ENCODE data around the gene POLR1B. TPM values are rescaled to one million over a fixed set of nuclear protein-coding genes. Genes with fewer than 3 reads are reported as not detected.

POLR1B gene
- total and polyA plus RNA-seq, 2 experiments from 2014 or later: 15.4 to 58.3 TPM

DNA sequence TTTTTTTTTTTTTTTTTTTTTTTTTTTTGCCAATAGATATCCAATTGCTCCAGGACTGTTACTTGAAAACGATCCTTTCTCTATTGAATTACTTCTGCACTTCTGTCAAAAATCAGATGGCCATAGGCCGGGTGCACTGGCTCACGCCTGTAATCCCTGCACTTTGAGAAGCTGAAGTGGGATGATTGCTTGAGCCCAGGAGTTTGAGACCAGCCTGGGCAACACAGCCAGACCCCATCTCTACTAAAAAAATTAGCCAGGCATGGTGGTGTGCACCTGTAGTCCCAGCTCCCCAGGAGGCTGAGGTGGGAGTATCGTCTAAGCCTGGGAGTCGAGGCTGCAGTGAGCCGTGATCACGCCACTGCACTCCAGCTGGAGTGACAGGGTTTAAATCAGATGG is 37.8 kb downstream of the POLR1B start:
- DNase-seq (ENCODE audit: low spot score) (no peak), ATAC-seq (no peak)
- H3K27ac Mint-ChIP-seq: no peak overlapping the region
- no peaks in the 10 kb centered on the region for H3K27me3 ChIP-seq (ENCODE audit: insufficient read depth)
- no peaks in the 10 kb centered on the region for H3K9me3 Mint-ChIP-seq
- no peak for TF ChIP-seq CREB1 (CRISPR knock-in tag; IDR thresholded peaks at IDR 0.05; ENCODE audit: low read depth)
- TF ChIP-seq ZNF331 (CRISPR knock-in tag; IDR thresholded peaks at IDR 0.05; ENCODE audit: low read depth): no peak
- H3K4me3 ChIP-seq: no peak overlapping the region
- H3K27ac ChIP-seq (ENCODE audit: low read depth): no peak overlapping the region
- peaks cover 14% of the 10 kb centered on the region for H3K36me3 Mint-ChIP-seq (ENCODE audit: low read depth)
- H3F3A ChIP-seq (replicated peaks; ENCODE audit: low read depth): peaks cover 4% of the 10 kb centered on the region; the same call in 1 of the 2 replicates
- no peaks in the 10 kb centered on the region for H3K9me2 ChIP-seq (ENCODE audit: insufficient read depth)
- no peak overlapping the region for H2AFZ ChIP-seq
- H3K4me1 Mint-ChIP-seq: peaks cover 11% of the 10 kb centered on the region; the same call in 2 of the 3 replicates
- H3K27me3 Mint-ChIP-seq (ENCODE audit: insufficient read depth, low read depth, poor library complexity): peaks cover 7% of the 10 kb centered on the region
- H3K36me3 ChIP-seq (ENCODE audit: insufficient read depth): peaks cover 12% of the 10 kb centered on the region
- H3K4me2 ChIP-seq: no peak overlapping the region
- no peaks in the 10 kb centered on the region; the same call in none of the 2 replicates for H4K20me1 ChIP-seq (replicated peaks; ENCODE audit: insufficient read depth)
- H3K4me3 Mint-ChIP-seq: no peak overlapping the region
- H3K4me1 ChIP-seq (ENCODE audit: insufficient read depth): peaks cover 12% of the 10 kb centered on the region
- H3K79me2 ChIP-seq (replicated peaks; ENCODE audit: insufficient read depth): no peaks in the 10 kb centered on the region

DNA sequence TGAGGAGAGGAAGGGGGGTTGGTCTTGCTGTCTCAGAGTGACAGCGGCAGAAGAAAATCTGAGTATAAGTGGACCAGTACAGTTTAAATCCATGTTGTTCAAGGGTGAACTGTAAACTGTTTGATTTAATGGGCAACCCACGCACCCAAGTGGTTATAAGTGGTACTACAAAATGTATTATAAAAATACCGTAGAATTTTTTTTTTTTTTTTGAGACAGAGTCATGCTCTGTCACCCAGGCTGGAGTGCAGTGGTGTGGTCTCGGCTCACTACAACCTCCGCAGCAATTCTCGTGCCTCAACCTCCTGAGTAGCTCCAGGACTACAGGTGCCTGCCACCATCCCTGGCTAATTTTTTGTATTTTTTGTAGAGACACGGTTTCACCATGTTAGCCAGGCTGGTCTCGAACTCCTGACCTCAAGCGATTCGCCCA is 40.1 kb downstream of the POLR1B start:
- H3K27ac Mint-ChIP-seq: no peak overlapping the region
- Histone ChIP-seq H3K27me3 (ENCODE audit: insufficient read depth) (no peaks in the 10 kb centered on the region), H3F3A (replicated peaks; ENCODE audit: low read depth) (peaks cover 9% of the 10 kb centered on the region; the same call in 1 of the 2 replicates), H2AFZ (no peak overlapping the region), H4K20me1 (replicated peaks; ENCODE audit: insufficient read depth) (no peaks in the 10 kb centered on the region), H3K4me2 (no peak overlapping the region), H3K36me3 (ENCODE audit: insufficient read depth) (no peaks in the 10 kb centered on the region), H3K27ac (ENCODE audit: low read depth) (no peak overlapping the region), H3K79me2 (replicated peaks; ENCODE audit: insufficient read depth) (no peaks in the 10 kb centered on the region; the same call in 1 of the 2 replicates), H3K4me3 (no peak overlapping the region), H3K4me1 (ENCODE audit: insufficient read depth) (peaks cover 16% of the 10 kb centered on the region), H3K9me2 (ENCODE audit: insufficient read depth) (no peaks in the 10 kb centered on the region)
- peaks cover 11% of the 10 kb centered on the region for H3K36me3 Mint-ChIP-seq (ENCODE audit: low read depth)
- H3K9me3 Mint-ChIP-seq: no peaks in the 10 kb centered on the region
- no peak for TF ChIP-seq STAT1 (IDR thresholded peaks at IDR 0.05; ENCODE audit: unreplicated experiment)
- TF ChIP-seq, protein P1, sequence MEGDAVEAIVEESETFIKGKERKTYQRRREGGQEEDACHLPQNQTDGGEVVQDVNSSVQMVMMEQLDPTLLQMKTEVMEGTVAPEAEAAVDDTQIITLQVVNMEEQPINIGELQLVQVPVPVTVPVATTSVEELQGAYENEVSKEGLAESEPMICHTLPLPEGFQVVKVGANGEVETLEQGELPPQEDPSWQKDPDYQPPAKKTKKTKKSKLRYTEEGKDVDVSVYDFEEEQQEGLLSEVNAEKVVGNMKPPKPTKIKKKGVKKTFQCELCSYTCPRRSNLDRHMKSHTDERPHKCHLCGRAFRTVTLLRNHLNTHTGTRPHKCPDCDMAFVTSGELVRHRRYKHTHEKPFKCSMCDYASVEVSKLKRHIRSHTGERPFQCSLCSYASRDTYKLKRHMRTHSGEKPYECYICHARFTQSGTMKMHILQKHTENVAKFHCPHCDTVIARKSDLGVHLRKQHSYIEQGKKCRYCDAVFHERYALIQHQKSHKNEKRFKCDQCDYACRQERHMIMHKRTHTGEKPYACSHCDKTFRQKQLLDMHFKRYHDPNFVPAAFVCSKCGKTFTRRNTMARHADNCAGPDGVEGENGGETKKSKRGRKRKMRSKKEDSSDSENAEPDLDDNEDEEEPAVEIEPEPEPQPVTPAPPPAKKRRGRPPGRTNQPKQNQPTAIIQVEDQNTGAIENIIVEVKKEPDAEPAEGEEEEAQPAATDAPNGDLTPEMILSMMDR (conservative IDR thresholded peaks at IDR 0.05; ENCODE audit: low read depth in 2 of 2): peak; percentile 46 to 51
- peaks cover 12% of the 10 kb centered on the region for H3K27me3 Mint-ChIP-seq (ENCODE audit: insufficient read depth, low read depth, poor library complexity)
- DNase-seq (ENCODE audit: low spot score) (peak; percentile 52), ATAC-seq (no peak)
- H3K4me3 Mint-ChIP-seq: peak overlapping the region; percentile 40
- H3K4me1 Mint-ChIP-seq: peaks cover 20% of the 10 kb centered on the region

DNA sequence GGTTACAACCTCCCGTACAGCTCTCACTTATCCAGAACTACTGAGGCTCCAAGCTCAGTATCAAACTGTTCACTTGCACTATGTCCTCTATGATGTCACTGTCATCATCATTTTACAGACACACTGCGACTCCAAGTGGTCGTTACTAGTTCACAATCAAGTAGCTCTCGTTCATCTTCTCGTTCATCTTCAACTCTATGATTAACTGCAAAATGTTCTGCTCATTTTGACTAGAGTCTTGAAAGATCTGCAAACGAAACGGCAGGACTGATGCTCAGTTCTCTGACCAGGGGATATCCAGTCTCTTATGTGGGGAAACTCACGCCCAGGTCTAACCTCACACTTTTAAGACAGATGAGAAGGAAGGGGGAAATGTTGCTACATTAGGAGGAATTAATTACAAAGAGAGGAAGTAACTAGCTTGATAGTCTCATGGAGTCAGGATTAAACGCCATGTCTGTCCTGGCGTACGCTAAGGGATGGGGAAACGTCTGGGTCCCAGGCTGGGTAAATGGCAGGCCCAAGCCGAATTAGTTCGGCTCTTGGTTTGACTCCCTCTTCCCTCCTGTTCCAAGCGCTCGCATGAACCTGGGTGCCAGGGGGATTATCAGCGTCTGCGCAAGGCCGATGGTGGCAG is 41.4 kb downstream of the POLR1B start:
- Histone ChIP-seq H3K27me3 (ENCODE audit: insufficient read depth) (no peaks in the 10 kb centered on the region), H3K27ac (ENCODE audit: low read depth) (peak overlapping the region; percentile 90), H3K4me3 (peak overlapping the region; percentile 72), H2AFZ (peak overlapping the region; percentile 97), H4K20me1 (replicated peaks; ENCODE audit: insufficient read depth) (no peaks in the 10 kb centered on the region), H3F3A (replicated peaks; ENCODE audit: low read depth) (peaks cover 9% of the 10 kb centered on the region; the same call in 1 of the 2 replicates), H3K9me2 (ENCODE audit: insufficient read depth) (no peaks in the 10 kb centered on the region), H3K79me2 (replicated peaks; ENCODE audit: insufficient read depth) (no peaks in the 10 kb centered on the region; the same call in 1 of the 2 replicates), H3K36me3 (ENCODE audit: insufficient read depth) (no peaks in the 10 kb centered on the region), H3K4me1 (ENCODE audit: insufficient read depth) (peaks cover 16% of the 10 kb centered on the region), H3K4me2 (peak overlapping the region; percentile 85)
- Mint-ChIP-seq H3K9me3 (no peaks in the 10 kb centered on the region), H3K27me3 (ENCODE audit: insufficient read depth, low read depth, poor library complexity) (peaks cover 14% of the 10 kb centered on the region), H3K4me1 (peaks cover 20% of the 10 kb centered on the region), H3K36me3 (ENCODE audit: low read depth) (peaks cover 16% of the 10 kb centered on the region), H3K4me3 (peak overlapping the region; percentile 90), H3K27ac (peak overlapping the region; percentile 98)
- no peak for TF ChIP-seq CREB1 (CRISPR knock-in tag; IDR thresholded peaks at IDR 0.05; ENCODE audit: low read depth)
- DNase-seq (ENCODE audit: low spot score) (no peak), ATAC-seq (no peak)

All from GM23338 (cell line).